Neuronal stem cell (in vitro differentiated cells): ENCODE results near the gene MED23.

Experiments used
- DNase-seq: peaks from one replicate; pipeline ENCODE4 v3.0.0-alpha.2; 2013; ENCODE audit warnings: low spot score
- H2AFZ ChIP-seq: one replicate; pipeline ENCODE4 v1.6.1; 2013; ENCODE audit warnings: mild to moderate bottlenecking, low read length, inconsistent platforms
- H2AK5ac ChIP-seq: 2 replicates; pipeline ENCODE4 v1.6.1; 2013; ENCODE audit warnings: low read depth, mild to moderate bottlenecking, inconsistent platforms, low read length, moderate library complexity, mixed read lengths
- H2BK120ac ChIP-seq: 2 replicates; pipeline ENCODE4 v1.6.1; 2013; ENCODE audit warnings: low read depth, mild to moderate bottlenecking, inconsistent platforms, low read length, moderate library complexity, mixed read lengths
- H2BK12ac ChIP-seq: one replicate; pipeline ENCODE4 v1.6.1; 2013; ENCODE audit warnings: low read length, inconsistent platforms
- H2BK15ac ChIP-seq: 2 replicates; pipeline ENCODE4 v1.6.1; 2013; ENCODE audit warnings: mild to moderate bottlenecking, low read length, inconsistent platforms, mixed read lengths
- H2BK5ac ChIP-seq: one replicate; pipeline ENCODE4 v1.6.1; 2013; ENCODE audit warnings: inconsistent platforms, mild to moderate bottlenecking, low read length, moderate library complexity
- H3K14ac ChIP-seq: one replicate; pipeline ENCODE4 v1.6.1; 2013; ENCODE audit warnings: low read length, inconsistent platforms
- H3K18ac ChIP-seq: 2 replicates; pipeline ENCODE4 v1.6.1; 2013; ENCODE audit warnings: low read length, inconsistent platforms
- H3K23ac ChIP-seq: 2 replicates; pipeline ENCODE4 v1.6.1; 2013; ENCODE audit warnings: low read depth, mild to moderate bottlenecking, mixed read lengths, low read length, inconsistent platforms; ENCODE audit not compliant: poor library complexity
- H3K27ac ChIP-seq: replicated peaks from 3 replicates; pipeline ENCODE4 v1.5.1; 2013; ENCODE audit warnings: low read length, inconsistent platforms
- H3K27me3 ChIP-seq, 3 experiments: 2 replicates each; pipeline ENCODE4 v1.6.1; 2013; ENCODE audit warnings: low read length in 3 of 3, mild to moderate bottlenecking in 2 of 3, inconsistent platforms in 1 of 3, low read depth in 1 of 3, mixed read lengths in 1 of 3, moderate library complexity in 1 of 3; ENCODE audit not compliant: control insufficient read depth in 3 of 3, insufficient read depth in 3 of 3
- H3K36me3 ChIP-seq, 2 donors: replicated peaks in 1 of 2; 2 replicates each; pipeline ENCODE4 v1.6.1; 2013; ENCODE audit warnings: low read length in 2 of 2; ENCODE audit not compliant: control insufficient read depth in 2 of 2, insufficient read depth in 2 of 2
- H3K4ac ChIP-seq: 2 replicates; pipeline ENCODE4 v1.6.1; 2013; ENCODE audit warnings: inconsistent platforms, mild to moderate bottlenecking, low read length, moderate library complexity
- H3K4me1 ChIP-seq, 2 donors: 1 replicate in 1 of 2; 2 replicates in 1 of 2; pipeline ENCODE4 v1.6.1; 2013; ENCODE audit warnings: low read length in 2 of 2, low read depth in 1 of 2; ENCODE audit not compliant: control insufficient read depth in 2 of 2, insufficient read depth in 1 of 2
- H3K4me2 ChIP-seq: one replicate; pipeline ENCODE4 v1.6.1; 2013; ENCODE audit warnings: mild to moderate bottlenecking, low read length, inconsistent platforms; ENCODE audit not compliant: insufficient read depth, poor library complexity, severe bottlenecking
- H3K4me3 ChIP-seq, 2 donors: 2 replicates each; pipeline ENCODE4 v1.5.1; 2013; ENCODE audit warnings: low read length in 2 of 2, mild to moderate bottlenecking in 2 of 2, inconsistent platforms in 1 of 2, moderate library complexity in 1 of 2
- H3K79me1 ChIP-seq: one replicate; pipeline ENCODE4 v1.6.1; 2013; ENCODE audit warnings: low read depth, mild to moderate bottlenecking, inconsistent platforms, low read length, moderate library complexity
- H3K9ac ChIP-seq: one replicate; pipeline ENCODE4 v1.6.1; 2013; ENCODE audit warnings: mild to moderate bottlenecking, low read depth, low read length, inconsistent platforms; ENCODE audit not compliant: poor library complexity
- H3K9me3 ChIP-seq, 2 donors: replicated peaks in 1 of 2; 2 replicates each; pipeline versions ENCODE3 to v1.6.1; 2013; ENCODE audit warnings: low read length in 2 of 2, mild to moderate bottlenecking in 2 of 2, inconsistent platforms in 1 of 2, low read depth in 1 of 2, mixed read lengths in 1 of 2, moderate library complexity in 1 of 2; ENCODE audit not compliant: control insufficient read depth in 2 of 2, insufficient read depth in 1 of 2
- H4K8ac ChIP-seq: one replicate; pipeline ENCODE4 v1.6.1; 2013; ENCODE audit warnings: low read depth, mild to moderate bottlenecking, inconsistent platforms, low read length, moderate library complexity
- H4K91ac ChIP-seq: one replicate; pipeline ENCODE4 v1.6.1; 2013; ENCODE audit warnings: low read length, low read depth, mild to moderate bottlenecking, inconsistent platforms; ENCODE audit not compliant: poor library complexity
- WGBS, 2 donors: extraction: QIAGEN DNeasy Blood & Tissue Kit; methylation state at CpG; one replicate each; pipeline ENCODE4 v1.1.7; 2013; ENCODE audit warnings: missing lambda C conversion rate in 2 of 2, mixed read lengths in 1 of 2; ENCODE audit not compliant: insufficient read length in 2 of 2, insufficient replicate concordance in 1 of 2; ENCODE audit errors: extremely low coverage in 2 of 2; 5-methylcytosine and 5-hydroxymethylcytosine counted together

Gene MED23

DNA sequence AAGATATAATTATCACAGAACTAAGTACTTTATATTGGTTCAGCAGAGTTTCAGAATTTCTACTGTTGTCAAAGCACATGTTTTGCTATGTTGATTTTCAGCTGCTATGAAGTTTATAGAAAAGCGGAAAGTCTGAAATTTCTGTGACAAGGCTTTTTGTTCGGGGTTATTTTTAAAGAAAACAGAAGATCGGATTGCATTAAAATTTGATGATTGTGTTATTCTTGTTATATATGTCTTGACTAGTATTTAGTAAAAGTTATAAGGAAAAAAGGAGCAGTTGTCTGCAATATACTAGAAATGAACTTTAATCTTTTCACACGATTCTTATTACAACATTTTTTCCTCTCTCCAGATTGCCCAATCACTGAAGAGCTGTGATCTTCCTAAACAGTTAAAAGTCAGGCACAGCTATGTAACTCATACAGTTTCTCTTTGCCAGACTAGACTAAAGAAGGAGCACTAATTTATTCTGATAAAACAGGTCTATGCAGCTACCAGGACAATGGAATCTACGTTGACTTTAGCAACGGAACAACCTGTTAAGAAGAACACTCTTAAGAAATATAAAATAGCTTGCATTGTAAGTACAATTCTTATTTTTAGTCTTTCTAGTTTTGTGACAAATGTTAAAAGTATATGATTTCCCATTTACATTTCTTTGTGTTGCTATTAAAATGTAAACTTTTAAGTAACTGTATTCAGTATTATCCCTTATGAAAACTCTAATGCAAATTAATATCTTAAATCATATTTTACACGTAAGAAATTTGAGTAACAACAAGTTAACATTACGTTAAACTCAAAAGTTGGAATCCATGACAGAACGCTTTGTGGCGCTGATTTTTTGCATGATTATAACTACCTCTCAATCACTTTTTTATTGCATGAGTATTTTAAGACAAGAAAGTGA is 9.1 kb upstream of the MED23 start, which contains the start of gene ENPP3:
Gene ENPP3, plus strand, starts transcription at position 423 of the 913 bp plus-strand sequence. Its CDS starts 83 bp downstream, at position 506.
- H3K4me3 ChIP-seq, result no peak within 1 kb of the TSS
- H2AFZ ChIP-seq, result no peak within 1 kb of the TSS
- DNase-seq, result no peak
- H3K4me2 ChIP-seq, result no peak within 1 kb of the TSS
- H2BK12ac ChIP-seq, result no peak within 1 kb of the TSS
- no peak within 1 kb of the TSS for H3K9ac ChIP-seq
- no peak within 1 kb of the TSS for H3K4ac ChIP-seq
- no peaks in the 10 kb centered on the region for H3K4me1 ChIP-seq
- H4K8ac ChIP-seq, result no peak within 1 kb of the TSS
- H3K27ac ChIP-seq, result no peak within 1 kb of the TSS
- H4K91ac ChIP-seq, result no peak within 1 kb of the TSS
- H2AK5ac ChIP-seq, result no peak within 1 kb of the TSS
- H3K23ac ChIP-seq, result no peak within 1 kb of the TSS
- WGBS, 2 donors, result 100% methylated on average over 1 of the region's 10 CpGs; no CpG with 5 or more reads in 1 of the 2 donors
- H2BK5ac ChIP-seq, result no peak within 1 kb of the TSS
- no peak within 1 kb of the TSS for H3K18ac ChIP-seq
- no peaks in the 10 kb centered on the region for H3K79me1 ChIP-seq
- H2BK15ac ChIP-seq, result no peak within 1 kb of the TSS
- no peaks in the 10 kb centered on the region for H3K27me3 ChIP-seq
- no peak within 1 kb of the TSS for H3K14ac ChIP-seq
- no peaks in the 10 kb centered on the region for H3K9me3 ChIP-seq
- no peaks in the 10 kb centered on the region for H3K36me3 ChIP-seq
- H2BK120ac ChIP-seq, result no peak within 1 kb of the TSS

DNA sequence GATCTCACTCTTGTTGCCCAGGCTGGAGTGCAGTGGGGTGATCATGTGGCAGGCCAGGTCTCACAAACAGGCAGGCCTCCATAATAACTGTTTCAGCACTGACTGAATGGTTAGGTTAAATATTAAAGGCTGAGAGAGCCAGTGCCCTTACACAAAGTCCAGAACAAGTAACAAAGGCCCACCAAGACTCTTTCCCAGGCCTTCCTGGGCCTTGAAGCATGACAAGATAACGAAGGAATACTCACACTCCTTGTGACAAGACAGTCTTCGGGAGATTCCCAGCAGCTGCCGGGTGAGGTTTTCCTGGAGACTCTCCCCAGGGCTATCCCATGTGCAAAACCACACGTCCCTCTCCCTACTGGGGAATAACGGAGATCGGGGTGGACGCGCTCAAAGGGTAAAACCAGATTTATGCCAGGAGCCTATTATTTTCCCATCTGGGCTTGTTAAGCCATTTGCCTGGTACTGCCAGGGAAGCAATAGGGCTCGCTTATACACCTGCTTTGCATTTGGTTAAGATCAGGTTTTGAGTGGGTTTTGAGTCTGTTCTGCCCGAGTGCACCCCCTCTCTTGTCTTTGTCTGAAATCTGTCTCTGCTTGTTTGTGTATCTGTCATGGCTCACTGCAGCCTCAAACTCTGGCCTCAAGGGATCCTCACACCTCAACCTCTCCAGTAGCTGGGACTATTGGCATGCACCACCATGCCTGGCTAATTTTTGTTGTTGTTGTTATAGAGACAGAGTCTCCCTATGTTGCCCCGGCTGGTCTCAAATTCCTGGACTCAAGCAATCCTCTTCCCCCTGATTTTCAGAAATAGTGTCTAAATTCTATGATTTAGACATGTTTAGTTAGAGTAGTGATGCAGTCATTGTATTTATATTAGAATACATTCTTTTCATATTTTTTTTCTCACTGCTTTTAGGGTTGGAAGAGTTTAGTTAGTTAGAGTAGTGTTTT is 7.6 kb upstream of the MED23 start:
- Histone ChIP-seq H3K9me3 (no peaks in the 10 kb centered on the region), H4K91ac (no peak overlapping the region), H2AK5ac (no peak overlapping the region), H2BK120ac (no peak overlapping the region), H3K4me2 (no peak overlapping the region), H3K14ac (no peak overlapping the region), H4K8ac (peak overlapping the region; percentile 65), H3K79me1 (no peaks in the 10 kb centered on the region), H2AFZ (peak overlapping the region; percentile 72), H3K4me1 (no peaks in the 10 kb centered on the region), H3K18ac (no peak overlapping the region), H3K36me3 (no peaks in the 10 kb centered on the region), H2BK5ac (no peak overlapping the region), H3K27ac (no peak overlapping the region), H3K4me3 (no peak overlapping the region), H3K4ac (no peak overlapping the region), H3K9ac (no peak overlapping the region), H3K23ac (no peak overlapping the region), H2BK12ac (no peak overlapping the region), H2BK15ac (no peak overlapping the region), H3K27me3 (no peaks in the 10 kb centered on the region)
- DNase-seq, result no peak
- no CpG with 5 or more reads among the region's 11 CpGs for WGBS, 2 donors

DNA sequence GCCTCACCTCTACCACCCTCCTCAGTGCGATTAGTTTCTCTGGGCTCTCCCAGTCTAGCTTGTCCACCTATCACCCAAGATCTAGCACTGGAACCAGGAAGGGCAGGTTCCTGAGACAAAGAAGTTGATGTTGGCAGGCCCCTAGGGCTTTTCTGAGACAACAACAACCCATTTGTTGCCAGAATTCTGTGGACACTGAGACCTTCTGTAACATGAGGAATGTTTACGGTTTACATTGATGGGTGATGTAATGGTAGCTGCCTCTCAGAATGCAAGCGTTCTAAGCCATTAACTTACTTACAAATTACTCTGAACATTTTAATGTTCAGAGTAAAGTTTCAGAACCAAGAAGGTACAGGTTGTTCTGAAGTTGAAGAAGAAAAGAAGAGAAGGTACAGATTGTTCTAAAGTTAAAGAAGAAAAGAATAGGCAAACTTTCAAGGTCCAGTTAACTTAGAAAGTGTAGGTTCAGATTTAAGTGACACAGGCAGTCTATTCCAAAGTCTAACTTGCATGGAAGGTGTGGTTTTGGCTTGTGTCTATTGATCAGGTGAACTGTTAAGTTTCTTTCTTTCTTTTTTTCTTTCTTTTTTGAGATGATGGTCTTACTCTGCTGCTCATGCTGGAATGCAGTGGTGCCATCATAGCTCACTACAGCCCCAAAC is 3.7 kb upstream of the MED23 start:
- Histone ChIP-seq H3K14ac (no peak overlapping the region), H3K27ac (no peak overlapping the region), H4K91ac (no peak overlapping the region), H3K9ac (no peak overlapping the region), H2BK15ac (no peak overlapping the region), H3K27me3 (no peaks in the 10 kb centered on the region), H2AFZ (no peak overlapping the region), H2AK5ac (no peak overlapping the region), H3K79me1 (no peaks in the 10 kb centered on the region), H3K4me2 (no peak overlapping the region), H2BK5ac (no peak overlapping the region), H3K9me3 (no peaks in the 10 kb centered on the region), H4K8ac (no peak overlapping the region), H3K23ac (no peak overlapping the region), H3K4me1 (peaks cover 0 to 2% of the 10 kb centered on the region in 2 donors), H3K18ac (no peak overlapping the region), H3K36me3 (no peaks in the 10 kb centered on the region), H3K4ac (no peak overlapping the region), H2BK12ac (no peak overlapping the region), H2BK120ac (no peak overlapping the region), H3K4me3 (no peak overlapping the region)
- no peak for DNase-seq
- no CpG with 5 or more reads among the region's 3 CpGs for WGBS, 2 donors
